ENCODE results near the gene MARVELD3. TPM values are rescaled to one million over a fixed set of nuclear protein-coding genes. Genes with fewer than 3 reads are reported as not detected.
"Not testable (repeated sequence)": the region's sequence is repeated elsewhere in the genome, so short reads cannot be mapped to it uniquely, and the experiment has no call there.

MARVELD3 gene
- total RNA-seq, 3 donors from 2014 or later (not counting 1 experiment from before 2014, with no cell fraction given), result not detected

GRCh38 chr16:71676236-71676635, 50.3 kb downstream of the MARVELD3 start:
- 98% methylated on average over 5 of the region's 5 CpGs for WGBS (ENCODE audit: insufficient coverage)
- intact Hi-C loops (cut with micrococcal nuclease), result no loop called here
- Mint-ChIP-seq H3K27me3 (ENCODE audit: low read depth in 2 of 2) (no peaks in the 10 kb centered on the region), H3K4me3 (no peak overlapping the region), H3K4me1 (no peaks in the 10 kb centered on the region), H3K9me3 (no peaks in the 10 kb centered on the region), H3K36me3 (no peaks in the 10 kb centered on the region), H3K27ac (no peak overlapping the region)
- no peaks in the 10 kb centered on the region for H3K27me3 ChIP-seq (ENCODE audit: control insufficient read depth, insufficient read depth, low read length)
- DNase-seq, result no peak
- TF ChIP-seq CTCF (IDR thresholded peaks at IDR 0.05), result no peak
- H3K27ac ChIP-seq (ENCODE audit: low read length), result no peak overlapping the region
- no peaks in the 10 kb centered on the region for H3K9me3 ChIP-seq (ENCODE audit: control insufficient read depth, insufficient read depth, low read length)
- ATAC-seq, result no peak
- H3K36me3 ChIP-seq (ENCODE audit: control insufficient read depth, insufficient read depth, low read length), result peaks cover 33% of the 10 kb centered on the region
- no peak overlapping the region for H3K4me3 ChIP-seq (ENCODE audit: low read length)
- no peaks in the 10 kb centered on the region for H3K4me1 ChIP-seq (ENCODE audit: control insufficient read depth, insufficient read depth, low read length)

DNA sequence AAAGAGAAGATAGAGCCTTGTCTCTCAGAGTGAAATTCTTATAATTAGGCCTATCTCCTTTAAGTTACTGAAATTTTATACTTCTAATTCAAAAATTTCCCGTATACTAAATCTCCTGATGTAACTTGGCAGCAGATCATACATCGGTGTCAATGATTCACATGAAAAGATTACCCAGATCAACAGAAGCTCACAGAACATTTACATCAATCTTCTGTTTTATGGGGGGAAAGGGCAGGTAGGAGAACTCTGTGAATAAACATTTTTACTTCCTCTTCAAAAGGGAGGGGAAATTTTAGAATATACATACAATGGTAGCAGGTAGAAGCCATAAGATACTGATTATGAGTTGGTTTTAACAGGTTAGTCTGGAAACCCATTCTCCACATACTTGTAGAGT, 55.4 kb downstream of the MARVELD3 start:
- no peak for DNase-seq
- WGBS (ENCODE audit: insufficient coverage), result 100% methylated on average over 1 of the region's 2 CpGs
- Histone ChIP-seq H3K4me1 (ENCODE audit: control insufficient read depth, insufficient read depth, low read length) (no peaks in the 10 kb centered on the region), H3K4me3 (ENCODE audit: low read length) (no peak overlapping the region), H3K9me3 (ENCODE audit: control insufficient read depth, insufficient read depth, low read length) (no peaks in the 10 kb centered on the region), H3K27me3 (ENCODE audit: control insufficient read depth, insufficient read depth, low read length) (no peaks in the 10 kb centered on the region), H3K36me3 (ENCODE audit: control insufficient read depth, insufficient read depth, low read length) (peaks cover 20% of the 10 kb centered on the region), H3K27ac (ENCODE audit: low read length) (no peak overlapping the region)
- Mint-ChIP-seq H3K27ac (no peak overlapping the region), H3K36me3 (no peaks in the 10 kb centered on the region), H3K4me3 (no peak overlapping the region), H3K9me3 (no peaks in the 10 kb centered on the region), H3K4me1 (no peaks in the 10 kb centered on the region), H3K27me3 (ENCODE audit: low read depth in 2 of 2) (no peaks in the 10 kb centered on the region)
- no peak for ATAC-seq
- TF ChIP-seq CTCF (IDR thresholded peaks at IDR 0.05), result no peak
- intact Hi-C loops (cut with micrococcal nuclease), result no loop called here

DNA sequence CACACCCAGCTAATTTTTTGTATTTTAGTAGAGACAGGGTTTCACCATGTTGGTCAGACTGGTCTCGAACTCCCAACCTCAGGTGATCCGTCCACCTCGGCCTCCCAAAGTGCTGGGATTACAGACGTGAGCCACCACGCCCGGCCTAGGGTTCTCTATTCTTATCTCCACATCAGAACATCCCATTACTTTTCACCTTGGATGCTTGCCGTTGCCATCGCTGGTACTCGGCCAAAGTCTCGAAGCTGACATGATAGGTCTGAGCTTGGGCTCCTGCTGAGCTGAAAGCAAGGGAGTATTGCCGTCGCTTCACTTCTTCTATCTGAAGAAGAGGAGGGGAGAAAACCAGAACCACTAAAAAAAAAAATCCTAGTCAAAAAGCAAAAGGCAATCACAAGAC, 58.3 kb downstream of the MARVELD3 start:
- H3K4me3 ChIP-seq (ENCODE audit: low read length); H3K9me3 Mint-ChIP-seq; H3K9me3 ChIP-seq (ENCODE audit: control insufficient read depth, insufficient read depth, low read length); H3K27me3 ChIP-seq (ENCODE audit: control insufficient read depth, insufficient read depth, low read length); H3K27ac ChIP-seq (ENCODE audit: low read length); intact Hi-C loops (cut with micrococcal nuclease); H3K4me1 Mint-ChIP-seq; DNase-seq; H3K27me3 Mint-ChIP-seq (ENCODE audit: low read depth in 2 of 2); ATAC-seq; H3K27ac Mint-ChIP-seq; H3K4me3 Mint-ChIP-seq; H3K4me1 ChIP-seq (ENCODE audit: control insufficient read depth, insufficient read depth, low read length): not testable (repeated sequence)
- peaks cover 19% of the 10 kb centered on the region for H3K36me3 Mint-ChIP-seq
- 96% methylated on average over 10 of the region's 12 CpGs for WGBS (ENCODE audit: insufficient coverage)
- peaks cover 16% of the 10 kb centered on the region for H3K36me3 ChIP-seq (ENCODE audit: control insufficient read depth, insufficient read depth, low read length)

Other genes with a start within 250 kb of the MARVELD3 start
- not detected for gene TLE7, start 184.1 kb upstream of the MARVELD3 start, total RNA-seq
- gene ZNF23, start 163.9 kb upstream of the MARVELD3 start, total RNA-seq, result 1 to 10 TPM; 7.2 to 8.9 (median 7.8) TPM
- gene ZNF19, start 136.9 kb upstream of the MARVELD3 start, total RNA-seq, result 1 to 10 TPM; 3.4 to 6.1 (median 3.6) TPM
- not detected for gene CHST4, start 99.8 kb upstream of the MARVELD3 start, total RNA-seq
- not detected for gene TAT, start 49.1 kb upstream of the MARVELD3 start, total RNA-seq
- 1 to 10 TPM; 6.4 to 9.8 (median 9.2) TPM for gene PHLPP2, start 98.5 kb downstream of the MARVELD3 start, total RNA-seq
- gene AP1G1, start 182.7 kb downstream of the MARVELD3 start, total RNA-seq, result 100 to 1,000 TPM; 176 to 212 (median 188) TPM
- 10 to 100 TPM; 59.7 to 66.9 (median 59.8) TPM for gene ATXN1L, start 219.8 kb downstream of the MARVELD3 start, total RNA-seq